Peyer's patch (tissue), 4 donors: ENCODE results near the gene BPTF. TPM values are rescaled to one million over a fixed set of nuclear protein-coding genes. Genes with fewer than 3 reads are reported as not detected.
A peak's percentile ranks its signal among the peaks of the same experiment; 100 is the strongest.

ENCODE experiments used
- DNase-seq, 3 donors: peaks; one replicate each; pipeline ENCODE4 v3.0.0-alpha.2; 2017 to 2019
- H3K27ac ChIP-seq, 4 donors: fragments of 200-600 bp; sonication (generic); one replicate each; pipeline ENCODE4 v1.5.1; 2016 to 2019
- H3K27me3 ChIP-seq, 2 donors: fragments of 200-600 bp; sonication (generic); one replicate each; pipeline ENCODE4 v1.5.1; 2019
- H3K36me3 ChIP-seq, 3 donors: fragments of 200-600 bp; sonication (generic); one replicate each; pipeline ENCODE4 v1.5.1; 2016 to 2019
- H3K4me1 ChIP-seq, 4 donors: fragments of 200-600 bp; sonication (generic); one replicate each; pipeline ENCODE4 v1.5.1; 2016 to 2019
- H3K4me3 ChIP-seq, 4 donors: fragments of 200-600 bp; sonication (generic); 1 replicate in 3 of 4; 2 replicates in 1 of 4; pipeline ENCODE4 v1.5.1; 2016 to 2019; ENCODE audit warnings: mild to moderate bottlenecking in 1 of 4
- H3K9me3 ChIP-seq, 4 donors: fragments of 200-600 bp; sonication (generic); one replicate each; pipeline ENCODE4 v1.5.1; 2016 to 2019; ENCODE audit warnings: mild to moderate bottlenecking in 1 of 4
- POLR2A ChIP-seq, 2 donors: fragments of 450-650 bp; IDR thresholded peaks; one replicate each; pipeline ENCODE4 v1.5.1; 2017; ENCODE audit warnings: antibody characterized with exemption in 2 of 2, mild to moderate bottlenecking in 2 of 2, moderate library complexity in 2 of 2
- total RNA-seq, 4 donors: library from RNA; depleted of rRNA; stranded (reverse); fragments of >200 nt; gene quantifications; one replicate each; pipeline ENCODE4 v1.1.0, GENCODE V29; 2016
- TF ChIP-seq, protein P1 (sequence below), 6 experiments: fragments of 450-650 bp in 4 of 6; fragments of 200-600 bp in 2 of 6; sonication (generic) in 1 of 6; IDR thresholded peaks; one replicate each; pipeline ENCODE4 v1.5.1; 2017 to 2019; ENCODE audit warnings: antibody characterized with exemption in 6 of 6, mild to moderate bottlenecking in 3 of 6, moderate library complexity in 1 of 6

The BPTF gene, protein sequence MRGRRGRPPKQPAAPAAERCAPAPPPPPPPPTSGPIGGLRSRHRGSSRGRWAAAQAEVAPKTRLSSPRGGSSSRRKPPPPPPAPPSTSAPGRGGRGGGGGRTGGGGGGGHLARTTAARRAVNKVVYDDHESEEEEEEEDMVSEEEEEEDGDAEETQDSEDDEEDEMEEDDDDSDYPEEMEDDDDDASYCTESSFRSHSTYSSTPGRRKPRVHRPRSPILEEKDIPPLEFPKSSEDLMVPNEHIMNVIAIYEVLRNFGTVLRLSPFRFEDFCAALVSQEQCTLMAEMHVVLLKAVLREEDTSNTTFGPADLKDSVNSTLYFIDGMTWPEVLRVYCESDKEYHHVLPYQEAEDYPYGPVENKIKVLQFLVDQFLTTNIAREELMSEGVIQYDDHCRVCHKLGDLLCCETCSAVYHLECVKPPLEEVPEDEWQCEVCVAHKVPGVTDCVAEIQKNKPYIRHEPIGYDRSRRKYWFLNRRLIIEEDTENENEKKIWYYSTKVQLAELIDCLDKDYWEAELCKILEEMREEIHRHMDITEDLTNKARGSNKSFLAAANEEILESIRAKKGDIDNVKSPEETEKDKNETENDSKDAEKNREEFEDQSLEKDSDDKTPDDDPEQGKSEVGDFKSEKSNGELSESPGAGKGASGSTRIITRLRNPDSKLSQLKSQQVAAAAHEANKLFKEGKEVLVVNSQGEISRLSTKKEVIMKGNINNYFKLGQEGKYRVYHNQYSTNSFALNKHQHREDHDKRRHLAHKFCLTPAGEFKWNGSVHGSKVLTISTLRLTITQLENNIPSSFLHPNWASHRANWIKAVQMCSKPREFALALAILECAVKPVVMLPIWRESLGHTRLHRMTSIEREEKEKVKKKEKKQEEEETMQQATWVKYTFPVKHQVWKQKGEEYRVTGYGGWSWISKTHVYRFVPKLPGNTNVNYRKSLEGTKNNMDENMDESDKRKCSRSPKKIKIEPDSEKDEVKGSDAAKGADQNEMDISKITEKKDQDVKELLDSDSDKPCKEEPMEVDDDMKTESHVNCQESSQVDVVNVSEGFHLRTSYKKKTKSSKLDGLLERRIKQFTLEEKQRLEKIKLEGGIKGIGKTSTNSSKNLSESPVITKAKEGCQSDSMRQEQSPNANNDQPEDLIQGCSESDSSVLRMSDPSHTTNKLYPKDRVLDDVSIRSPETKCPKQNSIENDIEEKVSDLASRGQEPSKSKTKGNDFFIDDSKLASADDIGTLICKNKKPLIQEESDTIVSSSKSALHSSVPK (N-terminal part only)
- 100 to 1,000 TPM in 2 of 4 donors, 10 to 100 TPM in 2; 70.2 to 305 (median 109) TPM for total RNA-seq

DNA sequence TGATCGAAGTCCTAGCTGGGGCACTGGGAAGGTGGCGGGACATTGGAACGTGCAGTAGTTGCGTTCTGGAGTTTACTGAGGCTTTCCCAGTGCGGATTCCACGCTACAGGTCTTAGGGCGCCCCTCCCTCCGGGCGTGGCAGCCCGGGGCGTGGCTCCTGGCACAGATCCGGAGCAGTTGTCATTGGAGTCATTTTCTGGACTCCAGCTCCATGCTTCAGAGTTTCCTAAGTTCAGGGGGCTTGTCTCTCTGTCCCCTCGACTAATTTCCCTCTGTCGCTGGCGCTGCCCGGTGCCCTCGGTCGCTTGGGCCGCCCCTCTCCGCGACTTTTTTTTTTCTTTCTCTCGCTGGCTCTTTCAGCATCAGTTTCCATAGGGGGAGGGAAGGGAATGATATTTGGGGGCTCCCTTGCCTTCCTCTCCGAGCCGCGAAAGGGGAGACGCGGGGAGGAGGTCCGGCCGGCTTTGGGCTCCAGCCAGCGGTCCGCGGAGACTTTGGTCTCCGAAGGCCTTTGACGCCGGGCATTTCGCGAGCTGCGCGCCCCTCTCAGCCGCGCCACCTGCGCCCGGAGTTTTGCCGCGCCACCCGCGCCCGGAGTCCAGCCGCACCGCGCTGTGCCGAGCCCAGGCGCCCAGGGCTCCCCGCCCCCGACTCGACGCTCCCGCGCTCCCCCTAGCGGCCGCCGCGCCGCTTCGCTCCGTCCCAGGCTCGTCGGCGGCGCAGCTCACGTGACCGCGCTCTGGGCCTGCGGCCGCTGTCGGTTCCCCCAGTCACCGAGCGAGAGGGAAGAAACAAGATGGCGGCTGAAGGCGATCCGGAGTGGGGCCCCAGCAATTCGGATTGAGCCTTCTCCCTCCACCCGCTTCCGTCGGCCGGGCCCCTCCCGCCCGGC lies at the start of gene BPTF:
Gene BPTF (plus strand): TSS at position 769 of the 892 bp plus-strand sequence. CDS start 222 bp downstream, outside the sequence.
- Histone ChIP-seq H3K36me3 (no peaks in the 10 kb centered on the region), H3K9me3 (no peaks in the 10 kb centered on the region), H3K4me1 (peaks cover 0 to 27% (median 10%) of the 10 kb centered on the region in 4 donors), H3K27me3 (no peaks in the 10 kb centered on the region), H3K27ac (peak within 1 kb of the TSS; percentile 96 to 99 (median 98)), H3K4me3 (peak within 1 kb of the TSS; percentile 75 to 87 (median 81))
- peak; percentile 87 to 95 (median 95) for DNase-seq
- TF ChIP-seq POLR2A (IDR thresholded peaks at IDR 0.05) = peak; percentile 67 to 72
- TF ChIP-seq, protein P1, sequence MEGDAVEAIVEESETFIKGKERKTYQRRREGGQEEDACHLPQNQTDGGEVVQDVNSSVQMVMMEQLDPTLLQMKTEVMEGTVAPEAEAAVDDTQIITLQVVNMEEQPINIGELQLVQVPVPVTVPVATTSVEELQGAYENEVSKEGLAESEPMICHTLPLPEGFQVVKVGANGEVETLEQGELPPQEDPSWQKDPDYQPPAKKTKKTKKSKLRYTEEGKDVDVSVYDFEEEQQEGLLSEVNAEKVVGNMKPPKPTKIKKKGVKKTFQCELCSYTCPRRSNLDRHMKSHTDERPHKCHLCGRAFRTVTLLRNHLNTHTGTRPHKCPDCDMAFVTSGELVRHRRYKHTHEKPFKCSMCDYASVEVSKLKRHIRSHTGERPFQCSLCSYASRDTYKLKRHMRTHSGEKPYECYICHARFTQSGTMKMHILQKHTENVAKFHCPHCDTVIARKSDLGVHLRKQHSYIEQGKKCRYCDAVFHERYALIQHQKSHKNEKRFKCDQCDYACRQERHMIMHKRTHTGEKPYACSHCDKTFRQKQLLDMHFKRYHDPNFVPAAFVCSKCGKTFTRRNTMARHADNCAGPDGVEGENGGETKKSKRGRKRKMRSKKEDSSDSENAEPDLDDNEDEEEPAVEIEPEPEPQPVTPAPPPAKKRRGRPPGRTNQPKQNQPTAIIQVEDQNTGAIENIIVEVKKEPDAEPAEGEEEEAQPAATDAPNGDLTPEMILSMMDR (IDR thresholded peaks at IDR 0.05) = peak; percentile 96 to 99 (median 98)

DNA sequence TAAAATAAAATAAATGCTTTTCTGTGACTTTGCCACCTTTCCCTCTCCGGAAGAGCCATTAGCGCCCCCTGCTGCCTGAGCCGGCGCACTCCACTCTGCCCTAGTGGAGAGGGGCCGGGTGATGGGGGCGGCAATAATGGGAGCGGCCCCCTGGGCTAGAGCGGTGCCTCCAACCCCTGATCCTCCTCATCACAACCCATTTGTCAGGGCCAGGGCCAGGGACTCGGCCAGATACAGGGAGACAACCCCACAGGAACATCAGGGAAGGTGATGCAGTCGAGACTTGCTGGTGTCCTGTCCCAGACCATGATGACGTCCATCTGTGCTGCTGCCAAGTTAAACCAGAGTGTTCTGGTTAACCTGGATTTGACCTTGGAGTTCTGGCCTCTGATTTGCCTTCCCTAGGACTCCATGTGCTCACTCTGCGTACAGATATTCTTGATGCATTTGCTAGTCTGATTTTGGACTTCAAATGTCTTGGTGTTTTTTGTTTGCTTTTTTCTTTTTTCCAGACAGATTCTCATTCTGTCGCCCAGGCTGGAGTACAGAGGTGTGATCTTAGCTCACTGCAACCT lies 46.1 kb upstream of the BPTF start:
- TF ChIP-seq POLR2A (IDR thresholded peaks at IDR 0.05) = no peak
- TF ChIP-seq, protein P1 (IDR thresholded peaks at IDR 0.05) = peak in 4 of 6 experiments; percentile 50 to 69 (median 62)
- H3K27ac ChIP-seq = no peak overlapping the region
- H3K9me3 ChIP-seq = no peaks in the 10 kb centered on the region
- H3K36me3 ChIP-seq = no peaks in the 10 kb centered on the region
- peaks cover 0 to 4% (median 0%) of the 10 kb centered on the region in 4 donors for H3K4me1 ChIP-seq
- peak in 1 of 3 donors; percentile 58 for DNase-seq
- H3K4me3 ChIP-seq = no peak overlapping the region
- no peaks in the 10 kb centered on the region for H3K27me3 ChIP-seq

DNA sequence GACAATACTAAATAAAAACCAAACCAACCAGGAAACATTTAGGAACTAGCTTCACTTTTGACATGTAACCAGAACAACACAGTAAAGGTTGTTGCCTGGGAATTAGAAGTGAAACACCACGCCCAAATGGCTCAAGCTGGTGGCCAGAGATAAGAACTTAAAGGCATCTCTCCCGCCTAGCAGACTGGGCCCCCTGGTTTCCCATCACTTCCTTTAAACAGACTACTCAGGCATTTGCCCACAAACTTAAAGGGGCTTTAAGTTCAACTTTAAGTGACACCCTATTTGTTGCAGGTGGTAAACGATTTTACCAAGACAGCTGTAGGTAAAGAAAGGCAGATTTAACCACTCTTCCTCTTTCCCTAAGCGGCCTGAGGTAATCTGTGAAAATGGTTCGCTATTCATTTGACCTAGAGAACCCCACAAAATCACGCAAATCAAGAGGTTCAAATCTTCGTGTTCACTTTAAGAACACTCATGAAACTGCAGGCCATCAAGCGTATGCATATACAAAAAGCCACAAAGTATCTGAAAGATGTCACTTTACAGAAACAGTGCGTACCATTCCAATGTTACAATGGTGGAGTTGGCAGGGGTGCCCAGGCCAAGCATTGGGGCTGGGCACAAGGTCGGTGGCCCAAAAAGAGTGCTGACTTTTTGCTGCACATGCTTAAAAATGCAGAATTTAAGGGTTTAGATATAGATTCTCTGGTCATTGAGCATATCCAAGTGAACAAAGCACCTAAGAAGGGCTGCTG lies 40.8 kb upstream of the BPTF start:
- Histone ChIP-seq H3K4me3 (no peak overlapping the region), H3K27me3 (no peaks in the 10 kb centered on the region), H3K36me3 (no peaks in the 10 kb centered on the region), H3K4me1 (peaks cover 0 to 4% (median 0%) of the 10 kb centered on the region in 4 donors), H3K9me3 (no peaks in the 10 kb centered on the region), H3K27ac (no peak overlapping the region)
- no peak for TF ChIP-seq POLR2A (IDR thresholded peaks at IDR 0.05)
- TF ChIP-seq, protein P1 (IDR thresholded peaks at IDR 0.05) = no peak
- DNase-seq = no peak

DNA sequence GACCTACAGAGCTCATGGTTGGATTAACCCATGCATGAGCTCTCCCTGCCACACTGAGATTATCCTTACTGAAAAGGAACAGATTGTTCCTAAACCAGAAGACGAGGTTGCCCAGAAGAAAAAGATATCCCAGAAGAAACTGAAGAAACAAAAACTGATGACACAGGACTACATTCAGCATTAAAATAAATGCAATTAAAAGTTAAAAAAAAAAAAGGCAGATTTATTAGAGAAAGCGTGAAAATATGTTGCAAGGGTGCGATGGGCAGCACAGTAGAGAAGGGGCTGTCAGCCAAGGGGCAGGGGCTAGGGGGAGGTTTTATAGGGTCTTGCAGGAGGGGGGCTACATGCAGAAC lies 40.2 kb upstream of the BPTF start:
- H3K27me3 ChIP-seq = no peaks in the 10 kb centered on the region
- DNase-seq = no peak
- TF ChIP-seq POLR2A (IDR thresholded peaks at IDR 0.05) = no peak
- H3K36me3 ChIP-seq = no peaks in the 10 kb centered on the region
- no peak overlapping the region for H3K27ac ChIP-seq
- no peaks in the 10 kb centered on the region for H3K9me3 ChIP-seq
- H3K4me1 ChIP-seq = peaks cover 0 to 4% (median 0%) of the 10 kb centered on the region in 4 donors
- H3K4me3 ChIP-seq = no peak overlapping the region
